NK-92 (cell line): ENCODE results near the gene FAM53A.
"Not testable (repeated sequence)": the region's sequence is repeated elsewhere in the genome, so short reads cannot be mapped to it uniquely, and the experiment has no call there.

Experiments
- DNase-seq: peaks from one replicate; lab custom pipeline; 2025; ENCODE audit not compliant: unreplicated experiment; lab: John Stamatoyannopoulos, UW

FAM53A gene

GRCh38 chr4:1608196-1608820 is 75.8 kb downstream of the FAM53A start:
- DNase-seq, result no peak

GRCh38 chr4:1607436-1608195 is 76.5 kb downstream of the FAM53A start:
- DNase-seq, result not testable (repeated sequence)

- no peak for DNase-seq
Observed at GRCh38 chr4:1604706-1605205, 79.4 kb downstream of the FAM53A start.

GRCh38 chr4:1604181-1604705 is 79.9 kb downstream of the FAM53A start:
- no peak for DNase-seq

DNA sequence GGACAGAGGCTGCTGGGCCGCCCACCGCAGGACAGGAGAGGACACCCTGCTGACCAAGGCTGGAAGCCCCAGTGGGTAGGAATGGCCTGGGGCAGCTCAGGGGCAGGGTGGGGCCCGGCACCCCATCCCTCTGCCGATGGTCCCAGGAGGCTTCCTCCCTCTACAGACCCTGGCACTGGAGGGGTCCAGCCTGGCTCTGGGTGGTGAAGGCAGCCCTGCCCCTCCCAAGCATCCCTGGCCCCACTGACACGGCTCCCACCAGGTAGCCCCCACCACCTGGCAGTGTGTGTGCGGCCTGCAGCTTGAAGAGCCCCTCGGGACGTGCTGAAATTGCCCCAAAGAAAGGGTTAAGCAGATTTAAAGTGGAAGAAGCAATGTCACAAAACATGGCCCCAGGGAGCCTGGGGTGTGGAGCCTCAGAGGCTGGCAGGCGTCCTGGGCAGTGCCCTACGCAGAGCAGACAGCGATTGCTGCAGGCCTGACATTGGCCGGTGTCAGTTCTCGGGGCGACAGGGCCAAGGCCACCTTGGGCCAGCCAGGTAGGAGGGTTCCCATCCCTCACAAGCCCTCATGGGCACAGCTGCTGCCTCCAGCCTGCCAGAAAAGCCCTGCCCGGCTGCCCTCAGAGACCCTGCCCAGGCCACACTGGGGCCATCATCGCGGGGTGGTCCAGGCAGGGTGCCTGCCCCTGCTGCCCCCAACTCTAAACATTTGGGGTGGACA is 80.5 kb downstream of the FAM53A start:
- DNase-seq, result no peak

GRCh38 chr4:1602655-1603412 is 81.3 kb downstream of the FAM53A start:
- DNase-seq, result no peak

DNA sequence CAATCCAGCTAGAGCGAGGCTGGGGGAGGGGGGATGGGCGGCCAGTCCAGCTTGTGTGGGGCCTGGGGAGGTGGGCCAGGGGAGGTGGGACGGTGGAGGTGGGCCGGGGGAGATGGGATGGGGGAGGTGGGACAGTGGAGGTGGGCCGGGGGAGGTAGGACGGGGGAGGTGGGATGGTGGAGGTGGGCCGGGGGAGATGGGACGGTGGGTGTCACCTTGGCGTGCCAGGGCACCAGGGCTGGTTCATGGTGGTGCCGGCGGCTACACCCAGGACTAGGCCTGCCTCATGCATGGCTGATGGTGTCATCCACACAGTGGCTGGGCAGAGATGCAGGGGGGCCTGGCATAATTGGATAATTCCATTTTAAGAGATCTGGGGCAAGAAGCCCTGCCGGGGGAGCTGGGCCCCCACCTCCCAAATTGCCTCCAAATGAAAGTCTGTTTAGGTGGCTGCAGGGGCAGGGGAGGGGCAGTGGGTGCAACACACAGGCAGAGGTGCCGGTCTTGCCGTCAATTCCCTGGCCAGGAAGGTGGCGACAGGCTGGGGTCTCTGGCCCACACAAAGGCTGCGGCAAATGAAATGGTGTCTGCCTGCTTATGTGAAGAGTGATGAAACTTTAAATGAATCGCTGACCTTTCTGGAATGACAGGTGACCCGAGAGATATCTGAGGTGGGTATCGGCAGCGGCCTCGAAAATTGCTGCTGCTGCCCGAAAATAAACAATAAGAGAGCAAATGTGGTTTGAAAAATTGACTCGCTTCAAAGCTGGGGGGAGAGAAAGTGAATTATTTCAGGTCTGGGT is 82.1 kb downstream of the FAM53A start:
- no peak for DNase-seq

DNA sequence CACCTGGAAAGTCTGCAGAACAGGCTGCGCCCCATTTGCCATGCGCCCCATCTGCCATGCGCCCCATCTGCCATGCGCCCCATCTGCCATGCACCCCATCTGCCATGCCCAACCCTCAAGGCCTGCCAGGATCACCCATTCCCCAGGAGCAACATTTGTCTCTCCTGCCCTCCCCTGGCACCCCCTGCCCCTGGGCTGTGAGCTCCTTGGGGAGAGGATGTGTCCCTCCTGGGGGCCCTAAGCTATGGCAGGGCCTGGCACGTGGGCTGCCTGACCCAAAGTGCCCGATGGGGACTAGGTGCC is 82.6 kb downstream of the FAM53A start:
- no peak for DNase-seq

- no peak for DNase-seq
Observed at GRCh38 chr4:1600811-1601532, 83.1 kb downstream of the FAM53A start.

DNA sequence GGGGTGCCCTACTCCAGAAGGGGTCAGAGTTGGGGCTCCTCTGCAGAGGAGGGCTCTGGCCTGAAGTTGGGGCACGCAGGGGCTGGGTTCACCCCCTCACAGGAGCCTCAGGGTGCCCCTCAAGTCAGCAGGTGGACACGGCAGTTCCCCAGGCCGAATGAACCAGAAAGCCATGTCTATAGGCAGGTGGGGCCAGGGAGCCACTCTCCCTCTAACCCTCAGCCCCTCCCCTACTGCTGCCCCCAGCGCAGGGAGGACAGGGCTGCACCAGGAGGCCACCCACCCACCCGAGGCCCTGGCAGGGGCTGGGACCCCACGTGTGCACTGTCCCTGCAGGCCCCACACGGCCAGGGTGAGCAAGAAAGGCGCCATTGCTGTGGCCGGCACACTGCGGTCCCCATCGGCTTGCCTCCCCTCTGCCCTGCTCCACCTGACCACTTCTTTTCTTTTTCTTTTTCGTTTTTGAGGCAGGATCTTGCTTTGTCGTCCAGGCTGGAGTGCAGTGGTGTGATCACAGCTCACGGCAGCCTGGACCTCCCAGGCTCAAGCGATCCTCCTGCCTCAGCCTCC is 83.8 kb downstream of the FAM53A start:
- no peak for DNase-seq

DNA sequence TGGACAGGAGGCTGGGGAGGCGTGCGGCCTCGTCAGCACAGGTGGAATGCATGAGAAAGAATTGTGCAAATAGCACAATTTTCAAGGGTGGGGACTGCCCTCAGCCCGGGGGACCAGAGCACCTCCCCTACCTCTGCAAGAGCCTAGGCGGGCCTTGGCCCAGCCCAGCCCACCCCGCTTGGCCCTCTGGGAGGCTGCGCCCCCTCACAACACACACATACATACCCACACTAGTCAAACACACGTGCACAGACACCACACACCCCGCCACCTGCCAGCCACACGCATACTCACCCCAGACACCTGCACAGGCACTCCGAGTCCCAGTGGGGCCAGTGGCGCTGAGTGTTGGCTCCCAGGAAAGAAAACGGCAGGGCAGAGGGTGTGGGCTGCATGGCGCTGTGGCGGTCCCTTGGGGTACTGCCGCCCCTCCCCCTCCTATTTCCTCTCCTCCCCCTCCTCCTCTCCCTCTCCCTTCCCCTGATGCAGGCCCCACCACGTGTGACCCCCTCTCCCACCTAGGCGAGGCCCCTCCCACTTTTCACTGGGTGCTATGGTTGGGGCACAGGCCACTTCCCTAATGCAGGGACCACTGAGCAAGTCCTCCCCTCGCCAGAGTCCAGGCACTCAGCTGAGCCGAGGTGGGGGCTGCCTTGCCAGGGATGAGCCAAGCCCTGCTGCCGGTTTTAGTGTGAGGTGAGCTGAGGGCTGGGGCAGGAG is 84.5 kb downstream of the FAM53A start:
- no peak for DNase-seq

- no peak for DNase-seq
Observed at GRCh38 chr4:1599026-1599481, 85.1 kb downstream of the FAM53A start.

DNA sequence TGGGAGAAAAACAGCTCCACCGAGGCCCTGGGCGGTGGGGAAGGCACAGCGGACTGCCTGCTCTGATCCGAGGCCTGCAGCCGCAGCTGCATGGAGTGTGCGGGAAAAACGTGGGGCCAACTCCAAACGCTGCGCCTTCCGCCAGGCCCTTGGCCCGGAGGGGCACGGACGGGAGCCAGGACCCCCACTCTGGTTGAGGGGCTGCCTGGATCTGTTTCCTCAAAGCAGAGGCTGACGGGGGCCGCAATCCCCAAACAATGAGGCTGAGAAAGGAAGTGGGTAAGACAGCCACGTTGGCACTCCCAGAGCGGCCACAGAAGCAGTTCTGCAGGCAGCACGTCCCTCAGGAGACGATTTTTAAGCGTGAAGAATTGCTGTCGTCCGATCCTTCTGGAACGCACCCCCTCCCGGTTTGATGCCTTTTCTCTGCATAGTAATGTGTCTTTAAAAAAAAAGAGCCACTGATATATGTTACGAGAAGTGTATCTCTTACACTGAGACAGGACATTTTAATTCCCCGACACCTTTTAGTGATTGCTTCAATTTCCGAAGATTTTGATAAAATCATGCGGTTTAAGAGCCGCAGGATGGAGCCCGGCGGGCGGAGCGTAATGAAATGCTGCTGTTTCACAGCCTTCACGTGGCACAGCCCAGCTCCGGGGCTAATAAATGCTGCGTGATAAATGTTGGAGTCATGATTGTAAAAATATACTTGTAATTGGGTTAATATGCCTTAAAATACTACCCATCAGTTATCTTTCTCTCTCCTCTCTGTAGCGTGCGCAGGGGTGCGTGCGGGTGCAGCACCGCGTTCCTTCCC is 85.7 kb downstream of the FAM53A start:
- DNase-seq, result no peak

- no peak for DNase-seq
Observed at GRCh38 chr4:1597021-1597931, 86.8 kb downstream of the FAM53A start.

GRCh38 chr4:1596393-1596792 is 87.7 kb downstream of the FAM53A start:
- no peak for DNase-seq

DNA sequence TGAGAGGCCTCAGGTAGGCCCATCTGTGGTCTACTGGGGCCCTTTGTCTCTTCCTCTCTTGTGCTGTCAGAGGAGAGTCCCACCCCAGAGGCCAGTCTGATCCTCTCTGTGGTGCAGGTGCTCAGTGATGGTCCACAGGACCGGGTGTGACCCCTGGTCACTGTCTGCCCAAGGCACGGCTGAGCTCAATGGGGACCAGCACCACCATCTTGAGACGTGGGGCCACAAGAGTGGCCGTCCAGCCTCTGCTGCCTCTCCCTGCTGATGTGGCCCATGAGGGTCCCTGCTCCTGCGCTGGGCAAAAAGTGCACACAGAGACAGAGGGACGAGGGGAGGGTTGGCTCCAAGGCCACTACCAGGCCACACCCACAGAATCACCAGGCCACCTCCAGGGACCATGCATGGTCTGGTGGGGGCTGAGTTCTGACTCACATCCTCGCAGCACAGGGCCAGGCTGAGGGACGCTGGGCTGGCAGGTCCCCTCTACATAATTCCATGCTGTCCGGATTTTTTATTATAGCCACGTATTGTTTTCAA is 88.3 kb downstream of the FAM53A start:
- DNase-seq, result no peak
